Fibroblast of peridontal ligament (primary cell): ENCODE data around the gene SPRR2G.
"Not testable (repeated sequence)": the region's sequence is repeated elsewhere in the genome, so short reads cannot be mapped to it uniquely, and the experiment has no call there.

Experiments used
- DNase-seq: peaks from one replicate; pipeline ENCODE4 v3.0.0-alpha.2; 2010; ENCODE audit errors: extremely low read depth

SPRR2G gene

GRCh38 chr1:153150846-153151245 is at the start of gene SPRR2G:
TSS of gene SPRR2G (minus strand) at chr1:153150890. CDS start at chr1:153150110, 780 bp downstream.
- DNase-seq = no peak

GRCh38 chr1:153195216-153195615 is 44.5 kb upstream of the SPRR2G start:
- no peak for DNase-seq

- DNase-seq = no peak
Measured at GRCh38 chr1:153194331-153195050, 43.8 kb upstream of the SPRR2G start.

GRCh38 chr1:153192697-153193096 is 42.0 kb upstream of the SPRR2G start:
- DNase-seq = no peak

GRCh38 chr1:153190373-153190772 is 39.7 kb upstream of the SPRR2G start:
- no peak for DNase-seq

- not testable (repeated sequence) for DNase-seq
Measured at GRCh38 chr1:153188301-153188700, 37.6 kb upstream of the SPRR2G start.

- no peak for DNase-seq
Measured at GRCh38 chr1:153180556-153180955, 29.9 kb upstream of the SPRR2G start.

- DNase-seq = no peak
Measured at GRCh38 chr1:153178922-153179321, 28.2 kb upstream of the SPRR2G start.

- no peak for DNase-seq
Measured at GRCh38 chr1:153174624-153175023, 23.9 kb upstream of the SPRR2G start.

- DNase-seq = no peak
Measured at GRCh38 chr1:153168686-153169085, 18.0 kb upstream of the SPRR2G start.

- DNase-seq = no peak
Measured at GRCh38 chr1:153155541-153155940, 4.9 kb upstream of the SPRR2G start.

- DNase-seq = no peak
Measured at GRCh38 chr1:153152481-153152880, 1.8 kb upstream of the SPRR2G start.

- DNase-seq = no peak
Measured at GRCh38 chr1:153141377-153141776, 9.3 kb downstream of the SPRR2G start.

- DNase-seq = no peak
Measured at GRCh38 chr1:153140484-153140883, 10.2 kb downstream of the SPRR2G start.

GRCh38 chr1:153133743-153134142 is 16.9 kb downstream of the SPRR2G start:
- DNase-seq = no peak

- no peak for DNase-seq
Measured at GRCh38 chr1:153133267-153133666, 17.4 kb downstream of the SPRR2G start.

GRCh38 chr1:153128688-153129087 is 22.0 kb downstream of the SPRR2G start:
- not testable (repeated sequence) for DNase-seq

GRCh38 chr1:153127296-153127695 is 23.4 kb downstream of the SPRR2G start:
- no peak for DNase-seq

- DNase-seq = no peak
Measured at GRCh38 chr1:153125536-153125935, 25.2 kb downstream of the SPRR2G start.

- not testable (repeated sequence) for DNase-seq
Measured at GRCh38 chr1:153123793-153124192, 26.9 kb downstream of the SPRR2G start.

- no peak for DNase-seq
Measured at GRCh38 chr1:153122831-153123421, 27.8 kb downstream of the SPRR2G start.

- no peak for DNase-seq
Measured at GRCh38 chr1:153120945-153121344, 29.7 kb downstream of the SPRR2G start.

GRCh38 chr1:153119491-153119971 is 31.2 kb downstream of the SPRR2G start:
- no peak for DNase-seq
